K562 (cell line): ENCODE measurements around the gene MSN. TPM values are rescaled to one million over a fixed set of nuclear protein-coding genes. Genes with fewer than 3 reads are reported as not detected.

Experiments
- ATAC-seq: fragments of 200-7000 bp; cut with Tn5 transposase; 3 replicates; pipeline ENCODE4 v1.9.1; 2020; ENCODE audit warnings: moderate library complexity
- BruUV-seq: library from RNA; stranded (reverse); fragments of 400-500 nt; replicated peaks from 2 replicates; lab custom pipeline; 2021; lab: Mats Ljungman, UMichigan
- CTCF ChIA-PET: fragments of 300-600 bp; formaldehyde crosslinking; extraction: SDS; loops from one replicate; lab custom pipeline; 2021; ENCODE audit warnings: low intra/inter-chr PET ratio; lab: Yijun Ruan, JAX
- POLR2A ChIA-PET: fragments of 300-600, 350-650 bp; sonication (Branson Sonifier 250); formaldehyde crosslinking; extraction: SDS; loops from one replicate; lab custom pipeline; 2021; ENCODE audit warnings: antibody characterized with exemption, inconsistent platforms; lab: Yijun Ruan, JAX
- DNase-seq, 4 experiments: peaks; one replicate each; pipeline versions ENCODE4 v3.0.0 to v3.0.0-alpha.2; 2011 to 2018; ENCODE audit warnings: low spot score in 3 of 4, mixed read lengths in 3 of 4; ENCODE audit errors: extremely low read depth in 1 of 4
- FAIRE-seq: peaks from 2 replicates; lab custom pipeline; 2011; peaks lifted over from hg19 to GRCh38; lab: Jason Lieb, UNC
- H2AFZ ChIP-seq: 2 replicates; pipeline ENCODE4 v1.6.0; 2011; ENCODE audit warnings: low read depth, low read length, control low read depth, inconsistent platforms
- H3K27ac ChIP-seq: fragments of 200-600 bp; 3 replicates; pipeline ENCODE4 v1.8.0; 2011; ENCODE audit warnings: low read depth, mild to moderate bottlenecking, control low read depth, inconsistent platforms, low read length, moderate library complexity, mixed read lengths; ENCODE audit errors: extremely low read depth
- H3K27me3 ChIP-seq, 2 experiments: fragments of 300-600 bp in 1 of 2; 2 replicates in 1 of 2; 3 replicates in 1 of 2; pipeline versions ENCODE4 v1.6.0 to v1.8.0; 2011; ENCODE audit warnings: inconsistent platforms in 2 of 2, low read length in 2 of 2, mild to moderate bottlenecking in 1 of 2, mixed read lengths in 1 of 2, moderate library complexity in 1 of 2; ENCODE audit not compliant: control insufficient read depth in 2 of 2, insufficient read depth in 2 of 2
- H3K36me3 ChIP-seq: fragments of 300-600 bp; 3 replicates; pipeline ENCODE4 v1.8.0; 2011; ENCODE audit warnings: mild to moderate bottlenecking, low read length, inconsistent platforms; ENCODE audit not compliant: control insufficient read depth, insufficient read depth
- H3K4me1 ChIP-seq, 2 experiments: fragments of 200-600 bp in 1 of 2; replicated peaks in 1 of 2; 2 replicates in 1 of 2; 3 replicates in 1 of 2; pipeline versions ENCODE4 v1.5.1 to v1.8.0; 2011; ENCODE audit warnings: inconsistent platforms in 2 of 2, low read length in 2 of 2, mild to moderate bottlenecking in 1 of 2, mixed read lengths in 1 of 2, moderate library complexity in 1 of 2; ENCODE audit not compliant: control insufficient read depth in 2 of 2, insufficient read depth in 2 of 2
- H3K4me2 ChIP-seq: 2 replicates; pipeline ENCODE4 v1.6.1; 2011; ENCODE audit warnings: low read length, control low read depth, inconsistent platforms, mixed read lengths; ENCODE audit not compliant: insufficient read depth
- H3K4me3 ChIP-seq: fragments of 200-600 bp; sonication (generic), shearing (Covaris generic); 2 replicates; pipeline ENCODE4 v1.5.1; 2016; ENCODE audit warnings: control low read depth, inconsistent platforms
- H3K79me2 ChIP-seq: fragments of 200-600 bp; 3 replicates; pipeline ENCODE4 v1.8.0; 2011; ENCODE audit warnings: low read length, inconsistent platforms; ENCODE audit not compliant: control insufficient read depth, insufficient read depth
- H3K9ac ChIP-seq, 2 experiments: 2 replicates each; pipeline versions ENCODE4 v1.6.0 to v1.6.1; 2011; ENCODE audit warnings: low read depth in 2 of 2, low read length in 2 of 2, control low read depth in 1 of 2, inconsistent platforms in 1 of 2, mild to moderate bottlenecking in 1 of 2, mixed read lengths in 1 of 2; ENCODE audit not compliant: insufficient read depth in 1 of 2
- H3K9me1 ChIP-seq: one replicate; pipeline ENCODE4 v1.6.0; 2011; ENCODE audit warnings: inconsistent platforms, mild to moderate bottlenecking, low read length, moderate library complexity; ENCODE audit not compliant: control insufficient read depth, insufficient read depth
- H3K9me3 ChIP-seq: replicated peaks from 2 replicates; pipeline ENCODE4 v1.5.1; 2011; ENCODE audit warnings: low read depth, low read length, inconsistent platforms; ENCODE audit not compliant: control insufficient read depth, insufficient read depth
- H4K20me1 ChIP-seq: replicated peaks from 2 replicates; pipeline ENCODE4 v1.6.1; 2011; ENCODE audit warnings: low read length, inconsistent platforms, mixed read lengths; ENCODE audit not compliant: control insufficient read depth, insufficient read depth
- CBX2 ChIP-seq: fragments of 200-600 bp; sonication (generic); IDR thresholded peaks from one replicate; pipeline ENCODE4 v1.6.1; 2012; ENCODE audit warnings: mild to moderate bottlenecking, low read length, inconsistent platforms; ENCODE audit not compliant: insufficient read depth, poor library complexity, severe bottlenecking
- ZNF12 ChIP-seq: sonication (generic); formaldehyde crosslinking; IDR thresholded peaks from 2 replicates; pipeline ENCODE4 v1.4.0; 2020; ENCODE audit warnings: mild to moderate bottlenecking, missing genetic modification reagents
- WGBS: fragments of 100-300 bp; shearing (Covaris generic); methylation state at CpG from one replicate; pipeline ENCODE4 v1.1.6; 2016; ENCODE audit warnings: low coverage, mixed read lengths; ENCODE audit not compliant: insufficient coverage; ENCODE audit errors: missing lambda C conversion rate; 5-methylcytosine and 5-hydroxymethylcytosine counted together
- in situ Hi-C: fragments of 300-500 bp; cut with MboI; formaldehyde crosslinking; loops from 4 replicates; pipeline ENCODE4 v1.15.0; 2018; ENCODE audit warnings: inconsistent platforms, mixed read lengths
- intact Hi-C: fragments of 100-400 bp; cut with micrococcal nuclease; formaldehyde crosslinking; loops from 2 replicates; pipeline ENCODE4 v1.14.2; 2022
- polyA plus RNA-seq, 8 experiments: library from polyadenylated mRNA; depleted of rRNA in 4 of 8; stranded (reverse) in 5 of 8; unstranded in 3 of 8; fragments of >200 nt; fragmentation: Nextera tagmentation in 2 of 8; fragmentation: Illumina TruSeq in 1 of 8; extraction: Ambion mirVana in 2 of 8; extraction: Trizol in 1 of 8; gene quantifications; 2 replicates each; pipeline versions ENCODE4 v1.2.1 to v1.2.3, GENCODE V29; 2011 to 2014; ENCODE audit warnings: inconsistent platforms in 1 of 8, missing spikeins in 1 of 8
- total RNA-seq, 7 experiments: library from RNA; depleted of rRNA in 6 of 7; stranded (reverse); fragments of >200 nt in 6 of 7; fragmentation: Illumina TruSeq in 2 of 7; extraction: Trizol in 2 of 7; gene quantifications; 2 replicates each; pipeline versions ENCODE4 v1.2.1 to v1.2.3, GENCODE V29; 2011 to 2021; ENCODE audit warnings: low replicate concordance in 1 of 7
- TF ChIP-seq, protein P1 (sequence below): fragments of 200-600 bp; sonication (generic); IDR thresholded peaks from one replicate; pipeline ENCODE4 v1.6.1; 2012; ENCODE audit warnings: mild to moderate bottlenecking, low read depth, low read length, inconsistent platforms

The MSN gene
- total and polyA plus RNA-seq, 9 of the 15 experiments (the other 6 are each of a cell fraction or from before 2014, with no cell fraction given), result 128 to 486 (median 237) TPM

DNA sequence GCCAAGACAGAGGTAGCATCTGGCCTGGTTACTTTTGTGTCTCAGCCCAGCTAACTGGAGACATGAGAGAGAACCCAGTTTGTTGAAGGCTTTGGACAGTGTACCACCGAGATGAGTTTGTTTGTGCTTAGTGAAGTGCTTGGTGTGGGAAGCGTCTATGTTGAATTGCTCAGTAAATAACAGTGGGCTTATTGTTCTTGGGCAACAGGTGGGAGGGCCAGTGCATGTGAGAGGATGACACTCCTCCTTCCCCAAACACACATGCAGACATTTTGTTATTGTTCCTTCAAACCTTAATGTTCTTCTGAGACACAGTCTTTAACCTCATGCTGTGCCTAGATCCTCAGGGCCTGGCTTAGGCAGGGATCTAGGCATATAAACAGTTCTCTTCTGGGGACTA is 39.7 kb downstream of the MSN start:
- intact Hi-C loops, result no loop called here

More for the DNA sequence above, 39.7 kb downstream of the MSN start:
- CTCF ChIA-PET, result no interaction called here
- no peak overlapping the region for H3K4me2 ChIP-seq
- H3K36me3 ChIP-seq, result peaks cover 57% of the 10 kb centered on the region
- no peak overlapping the region for H3K27ac ChIP-seq
- no peaks in the 10 kb centered on the region for H3K27me3 ChIP-seq
- no peak for FAIRE-seq
- H3K4me1 ChIP-seq, result peaks cover 0 to 9% of the 10 kb centered on the region in 2 experiments; a peak in 3 of 5 replicates
- no peak overlapping the region for H3K4me3 ChIP-seq
- no peak for ATAC-seq
- H4K20me1 ChIP-seq, result peaks cover 14% of the 10 kb centered on the region
- H2AFZ ChIP-seq, result no peak overlapping the region
- H3K9ac ChIP-seq, result no peak overlapping the region
- BruUV-seq, result no TSS peak
- WGBS, result 88% methylated on average over 2 of the region's 2 CpGs
- in situ Hi-C loops, result no loop called here
- TF ChIP-seq ZNF12 (CRISPR knock-in tag) (no peak), CBX2 (no peak)
- TF ChIP-seq, protein P1, sequence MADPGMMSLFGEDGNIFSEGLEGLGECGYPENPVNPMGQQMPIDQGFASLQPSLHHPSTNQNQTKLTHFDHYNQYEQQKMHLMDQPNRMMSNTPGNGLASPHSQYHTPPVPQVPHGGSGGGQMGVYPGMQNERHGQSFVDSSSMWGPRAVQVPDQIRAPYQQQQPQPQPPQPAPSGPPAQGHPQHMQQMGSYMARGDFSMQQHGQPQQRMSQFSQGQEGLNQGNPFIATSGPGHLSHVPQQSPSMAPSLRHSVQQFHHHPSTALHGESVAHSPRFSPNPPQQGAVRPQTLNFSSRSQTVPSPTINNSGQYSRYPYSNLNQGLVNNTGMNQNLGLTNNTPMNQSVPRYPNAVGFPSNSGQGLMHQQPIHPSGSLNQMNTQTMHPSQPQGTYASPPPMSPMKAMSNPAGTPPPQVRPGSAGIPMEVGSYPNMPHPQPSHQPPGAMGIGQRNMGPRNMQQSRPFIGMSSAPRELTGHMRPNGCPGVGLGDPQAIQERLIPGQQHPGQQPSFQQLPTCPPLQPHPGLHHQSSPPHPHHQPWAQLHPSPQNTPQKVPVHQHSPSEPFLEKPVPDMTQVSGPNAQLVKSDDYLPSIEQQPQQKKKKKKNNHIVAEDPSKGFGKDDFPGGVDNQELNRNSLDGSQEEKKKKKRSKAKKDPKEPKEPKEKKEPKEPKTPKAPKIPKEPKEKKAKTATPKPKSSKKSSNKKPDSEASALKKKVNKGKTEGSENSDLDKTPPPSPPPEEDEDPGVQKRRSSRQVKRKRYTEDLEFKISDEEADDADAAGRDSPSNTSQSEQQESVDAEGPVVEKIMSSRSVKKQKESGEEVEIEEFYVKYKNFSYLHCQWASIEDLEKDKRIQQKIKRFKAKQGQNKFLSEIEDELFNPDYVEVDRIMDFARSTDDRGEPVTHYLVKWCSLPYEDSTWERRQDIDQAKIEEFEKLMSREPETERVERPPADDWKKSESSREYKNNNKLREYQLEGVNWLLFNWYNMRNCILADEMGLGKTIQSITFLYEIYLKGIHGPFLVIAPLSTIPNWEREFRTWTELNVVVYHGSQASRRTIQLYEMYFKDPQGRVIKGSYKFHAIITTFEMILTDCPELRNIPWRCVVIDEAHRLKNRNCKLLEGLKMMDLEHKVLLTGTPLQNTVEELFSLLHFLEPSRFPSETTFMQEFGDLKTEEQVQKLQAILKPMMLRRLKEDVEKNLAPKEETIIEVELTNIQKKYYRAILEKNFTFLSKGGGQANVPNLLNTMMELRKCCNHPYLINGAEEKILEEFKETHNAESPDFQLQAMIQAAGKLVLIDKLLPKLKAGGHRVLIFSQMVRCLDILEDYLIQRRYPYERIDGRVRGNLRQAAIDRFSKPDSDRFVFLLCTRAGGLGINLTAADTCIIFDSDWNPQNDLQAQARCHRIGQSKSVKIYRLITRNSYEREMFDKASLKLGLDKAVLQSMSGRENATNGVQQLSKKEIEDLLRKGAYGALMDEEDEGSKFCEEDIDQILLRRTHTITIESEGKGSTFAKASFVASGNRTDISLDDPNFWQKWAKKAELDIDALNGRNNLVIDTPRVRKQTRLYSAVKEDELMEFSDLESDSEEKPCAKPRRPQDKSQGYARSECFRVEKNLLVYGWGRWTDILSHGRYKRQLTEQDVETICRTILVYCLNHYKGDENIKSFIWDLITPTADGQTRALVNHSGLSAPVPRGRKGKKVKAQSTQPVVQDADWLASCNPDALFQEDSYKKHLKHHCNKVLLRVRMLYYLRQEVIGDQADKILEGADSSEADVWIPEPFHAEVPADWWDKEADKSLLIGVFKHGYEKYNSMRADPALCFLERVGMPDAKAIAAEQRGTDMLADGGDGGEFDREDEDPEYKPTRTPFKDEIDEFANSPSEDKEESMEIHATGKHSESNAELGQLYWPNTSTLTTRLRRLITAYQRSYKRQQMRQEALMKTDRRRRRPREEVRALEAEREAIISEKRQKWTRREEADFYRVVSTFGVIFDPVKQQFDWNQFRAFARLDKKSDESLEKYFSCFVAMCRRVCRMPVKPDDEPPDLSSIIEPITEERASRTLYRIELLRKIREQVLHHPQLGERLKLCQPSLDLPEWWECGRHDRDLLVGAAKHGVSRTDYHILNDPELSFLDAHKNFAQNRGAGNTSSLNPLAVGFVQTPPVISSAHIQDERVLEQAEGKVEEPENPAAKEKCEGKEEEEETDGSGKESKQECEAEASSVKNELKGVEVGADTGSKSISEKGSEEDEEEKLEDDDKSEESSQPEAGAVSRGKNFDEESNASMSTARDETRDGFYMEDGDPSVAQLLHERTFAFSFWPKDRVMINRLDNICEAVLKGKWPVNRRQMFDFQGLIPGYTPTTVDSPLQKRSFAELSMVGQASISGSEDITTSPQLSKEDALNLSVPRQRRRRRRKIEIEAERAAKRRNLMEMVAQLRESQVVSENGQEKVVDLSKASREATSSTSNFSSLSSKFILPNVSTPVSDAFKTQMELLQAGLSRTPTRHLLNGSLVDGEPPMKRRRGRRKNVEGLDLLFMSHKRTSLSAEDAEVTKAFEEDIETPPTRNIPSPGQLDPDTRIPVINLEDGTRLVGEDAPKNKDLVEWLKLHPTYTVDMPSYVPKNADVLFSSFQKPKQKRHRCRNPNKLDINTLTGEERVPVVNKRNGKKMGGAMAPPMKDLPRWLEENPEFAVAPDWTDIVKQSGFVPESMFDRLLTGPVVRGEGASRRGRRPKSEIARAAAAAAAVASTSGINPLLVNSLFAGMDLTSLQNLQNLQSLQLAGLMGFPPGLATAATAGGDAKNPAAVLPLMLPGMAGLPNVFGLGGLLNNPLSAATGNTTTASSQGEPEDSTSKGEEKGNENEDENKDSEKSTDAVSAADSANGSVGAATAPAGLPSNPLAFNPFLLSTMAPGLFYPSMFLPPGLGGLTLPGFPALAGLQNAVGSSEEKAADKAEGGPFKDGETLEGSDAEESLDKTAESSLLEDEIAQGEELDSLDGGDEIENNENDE, result no peak
- H3K79me2 ChIP-seq, result peaks cover 83% of the 10 kb centered on the region
- DNase-seq, result no peak
- H3K9me3 ChIP-seq, result no peaks in the 10 kb centered on the region
- H3K9me1 ChIP-seq, result peaks cover 4% of the 10 kb centered on the region
- POLR2A ChIA-PET, result interaction anchor here (0.8 kb wide), 1 partner anchor 9 kb away, joined by 3 read pairs; no protein-coding TSS in a partner anchor
